C4-2B (cell line): ENCODE results near the gene TTC32.

Experiments
- ZFX ChIP-seq: fragments of 450-650 bp; IDR thresholded peaks from 2 replicates; pipeline ENCODE4 v1.6.1; 2017
- TF ChIP-seq, protein P1 (sequence below): fragments of 450-650 bp; conservative IDR thresholded peaks from 2 replicates; pipeline ENCODE4 v1.5.1; 2017; ENCODE audit warnings: mild to moderate bottlenecking

GRCh38 chr2:19899985-19900930, 1.5 kb downstream of the TTC32 start:
- TF ChIP-seq, protein P1, sequence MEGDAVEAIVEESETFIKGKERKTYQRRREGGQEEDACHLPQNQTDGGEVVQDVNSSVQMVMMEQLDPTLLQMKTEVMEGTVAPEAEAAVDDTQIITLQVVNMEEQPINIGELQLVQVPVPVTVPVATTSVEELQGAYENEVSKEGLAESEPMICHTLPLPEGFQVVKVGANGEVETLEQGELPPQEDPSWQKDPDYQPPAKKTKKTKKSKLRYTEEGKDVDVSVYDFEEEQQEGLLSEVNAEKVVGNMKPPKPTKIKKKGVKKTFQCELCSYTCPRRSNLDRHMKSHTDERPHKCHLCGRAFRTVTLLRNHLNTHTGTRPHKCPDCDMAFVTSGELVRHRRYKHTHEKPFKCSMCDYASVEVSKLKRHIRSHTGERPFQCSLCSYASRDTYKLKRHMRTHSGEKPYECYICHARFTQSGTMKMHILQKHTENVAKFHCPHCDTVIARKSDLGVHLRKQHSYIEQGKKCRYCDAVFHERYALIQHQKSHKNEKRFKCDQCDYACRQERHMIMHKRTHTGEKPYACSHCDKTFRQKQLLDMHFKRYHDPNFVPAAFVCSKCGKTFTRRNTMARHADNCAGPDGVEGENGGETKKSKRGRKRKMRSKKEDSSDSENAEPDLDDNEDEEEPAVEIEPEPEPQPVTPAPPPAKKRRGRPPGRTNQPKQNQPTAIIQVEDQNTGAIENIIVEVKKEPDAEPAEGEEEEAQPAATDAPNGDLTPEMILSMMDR: no peak
- no peak for TF ChIP-seq ZFX
